Gastrocnemius medialis (tissue), 4 donors: ENCODE data around the gene NEDD4L.

ENCODE experiments used
- POLR2A ChIP-seq, 2 donors: fragments of 450-650 bp; IDR thresholded peaks; one replicate each; pipeline ENCODE4 v1.6.1; 2017; ENCODE audit warnings: antibody characterized with exemption in 2 of 2, mild to moderate bottlenecking in 2 of 2, moderate library complexity in 2 of 2
- TF ChIP-seq, protein P1 (sequence below), 5 experiments: fragments of 450-650 bp in 3 of 5; fragments of 200-600 bp in 2 of 5; sonication (generic) in 2 of 5; IDR thresholded peaks in 4 of 5; conservative IDR thresholded peaks in 1 of 5; 1 replicate in 4 of 5; 2 replicates in 1 of 5; pipeline ENCODE4 v1.5.1; 2016 to 2019; ENCODE audit warnings: antibody characterized with exemption in 5 of 5, mild to moderate bottlenecking in 3 of 5, moderate library complexity in 3 of 5

DNA sequence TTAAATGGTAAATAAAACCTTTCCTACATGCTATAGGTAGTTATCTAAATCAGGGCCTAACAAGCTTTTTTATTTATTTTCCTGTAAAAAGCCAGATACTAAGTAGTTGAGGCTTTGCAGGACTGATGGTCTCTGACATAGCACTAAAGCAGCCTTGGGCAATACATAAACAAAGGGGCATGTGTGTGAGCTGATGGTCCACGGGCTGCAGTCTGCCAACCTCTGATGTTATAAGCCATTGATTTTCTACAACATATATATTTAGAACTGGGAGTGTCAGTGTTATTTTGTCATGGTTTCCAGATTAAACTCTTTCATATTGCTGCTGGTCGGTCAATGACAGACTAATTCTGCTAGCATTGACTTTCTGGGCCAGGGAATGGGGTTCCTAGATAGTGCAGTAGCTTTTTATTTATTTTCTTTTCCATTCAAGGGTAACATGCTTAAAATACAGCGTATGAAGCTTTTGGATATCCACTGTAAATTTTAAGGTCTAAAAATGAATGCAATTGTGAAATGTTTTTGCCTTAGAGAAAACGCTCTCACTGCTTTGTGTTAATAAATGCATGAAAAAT, 134.0 kb downstream of the NEDD4L start:
- TF ChIP-seq POLR2A (IDR thresholded peaks at IDR 0.05): no peak
- TF ChIP-seq, protein P1, sequence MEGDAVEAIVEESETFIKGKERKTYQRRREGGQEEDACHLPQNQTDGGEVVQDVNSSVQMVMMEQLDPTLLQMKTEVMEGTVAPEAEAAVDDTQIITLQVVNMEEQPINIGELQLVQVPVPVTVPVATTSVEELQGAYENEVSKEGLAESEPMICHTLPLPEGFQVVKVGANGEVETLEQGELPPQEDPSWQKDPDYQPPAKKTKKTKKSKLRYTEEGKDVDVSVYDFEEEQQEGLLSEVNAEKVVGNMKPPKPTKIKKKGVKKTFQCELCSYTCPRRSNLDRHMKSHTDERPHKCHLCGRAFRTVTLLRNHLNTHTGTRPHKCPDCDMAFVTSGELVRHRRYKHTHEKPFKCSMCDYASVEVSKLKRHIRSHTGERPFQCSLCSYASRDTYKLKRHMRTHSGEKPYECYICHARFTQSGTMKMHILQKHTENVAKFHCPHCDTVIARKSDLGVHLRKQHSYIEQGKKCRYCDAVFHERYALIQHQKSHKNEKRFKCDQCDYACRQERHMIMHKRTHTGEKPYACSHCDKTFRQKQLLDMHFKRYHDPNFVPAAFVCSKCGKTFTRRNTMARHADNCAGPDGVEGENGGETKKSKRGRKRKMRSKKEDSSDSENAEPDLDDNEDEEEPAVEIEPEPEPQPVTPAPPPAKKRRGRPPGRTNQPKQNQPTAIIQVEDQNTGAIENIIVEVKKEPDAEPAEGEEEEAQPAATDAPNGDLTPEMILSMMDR (IDR thresholded peaks at IDR 0.05 in 4 of 5, conservative IDR thresholded peaks at IDR 0.05 in 1 of 5): no peak
